Lung (tissue), 12 donors: Measurements from ENCODE around the gene NPPC. TPM values are rescaled to one million over a fixed set of nuclear protein-coding genes. Genes with fewer than 3 reads are reported as not detected.

Experiments
- ATAC-seq: fragments of 200-7000 bp; cut with Tn5 transposase; one replicate; pipeline ENCODE4 v1.9.1; 2020; ENCODE audit warnings: moderate number of reproducible peaks; ENCODE audit not compliant: insufficient read depth, low FRiP score
- DNase-seq, 3 donors: peaks; one replicate each; pipeline ENCODE4 v3.0.0-alpha.2; 2013 to 2017
- H3K27ac ChIP-seq, 2 donors: one replicate each; pipeline ENCODE4 v1.5.1; 2013; ENCODE audit warnings: mild to moderate bottlenecking in 2 of 2, moderate library complexity in 2 of 2, control low read depth in 1 of 2, inconsistent platforms in 1 of 2, low read depth in 1 of 2, low read length in 1 of 2
- H3K27me3 ChIP-seq, 3 donors: one replicate each; pipeline ENCODE4 v1.5.1; 2013; ENCODE audit warnings: low read length in 2 of 3; ENCODE audit not compliant: control insufficient read depth in 3 of 3, insufficient read depth in 3 of 3
- H3K36me3 ChIP-seq, 4 donors: one replicate each; pipeline ENCODE4 v1.5.1; 2013; ENCODE audit warnings: low read length in 4 of 4, mild to moderate bottlenecking in 1 of 4, moderate library complexity in 1 of 4; ENCODE audit not compliant: control insufficient read depth in 4 of 4, insufficient read depth in 4 of 4
- H3K4me1 ChIP-seq, 5 donors: one replicate each; pipeline ENCODE4 v1.5.1; 2013; ENCODE audit warnings: low read length in 5 of 5, mild to moderate bottlenecking in 2 of 5, moderate library complexity in 1 of 5; ENCODE audit not compliant: control insufficient read depth in 5 of 5, insufficient read depth in 5 of 5
- H3K4me3 ChIP-seq: one replicate; pipeline ENCODE4 v1.5.1; 2013; ENCODE audit warnings: mild to moderate bottlenecking, control low read depth, moderate library complexity
- H3K9ac ChIP-seq, 2 donors: one replicate each; pipeline ENCODE4 v1.5.1; 2013; ENCODE audit warnings: low read length in 2 of 2, control low read depth in 1 of 2; ENCODE audit not compliant: insufficient read depth in 1 of 2
- H3K9me3 ChIP-seq, 4 donors: one replicate each; pipeline ENCODE4 v1.5.1; 2013; ENCODE audit warnings: low read length in 3 of 4, mild to moderate bottlenecking in 1 of 4, moderate library complexity in 1 of 4; ENCODE audit not compliant: control insufficient read depth in 4 of 4, insufficient read depth in 3 of 4
- WGBS, 2 donors: extraction: QIAGEN DNeasy Blood & Tissue Kit; methylation state at CpG; one replicate each; pipeline ENCODE4 v1.1.7; 2013; 5-methylcytosine and 5-hydroxymethylcytosine counted together
- polyA plus RNA-seq, 2 donors: library from polyadenylated mRNA; stranded (reverse); fragments of 200-250 nt; gene quantifications; one replicate each; pipeline ENCODE4 v1.2.1, GENCODE V29; 2013
- total RNA-seq, 2 donors: library from RNA; depleted of rRNA in 1 of 2; stranded (reverse); fragments of >200 nt in 1 of 2; gene quantifications; one replicate each; pipeline ENCODE4 v1.2.1, GENCODE V29; 2014 to 2021
- TF ChIP-seq, protein P1 (sequence below): IDR thresholded peaks from 2 replicates; pipeline ENCODE4 v1.5.1; 2012; ENCODE audit warnings: mild to moderate bottlenecking; ENCODE audit errors: control extremely low read depth, extremely low read depth
- donor health status: control.
- donor health status: control.
- donor health status: Bipolar disorder and iron deficiency.
- donor health status: healthy.
- donor health status: DM: yes; HTN: yes; CAD: no.

NPPC gene
- total and polyA plus RNA-seq, 4 donors = 0.77 to 0.94 TPM; not detected in 2

DNA sequence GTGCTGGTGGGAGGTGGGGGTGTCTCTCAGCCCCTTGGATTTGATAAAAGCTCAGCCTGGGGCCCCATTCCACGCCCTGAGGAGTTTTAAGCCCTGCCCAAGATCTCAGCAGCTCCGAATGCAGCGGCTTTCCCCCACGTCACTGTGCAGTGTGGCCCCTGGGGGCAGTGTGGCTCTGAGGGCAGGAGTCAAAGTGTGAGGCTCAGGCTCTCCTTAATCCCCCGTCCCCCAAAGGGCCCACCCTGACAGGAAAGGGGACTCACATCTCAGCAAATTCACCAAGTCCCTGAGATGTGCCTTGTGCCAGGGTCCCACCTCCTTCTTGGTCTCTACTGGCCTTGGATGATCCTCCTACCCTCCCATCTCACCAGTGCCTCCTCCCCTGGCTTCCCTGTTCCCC is 25.2 kb downstream of the NPPC start:
- H3K9ac ChIP-seq = no peak overlapping the region
- TF ChIP-seq, protein P1, sequence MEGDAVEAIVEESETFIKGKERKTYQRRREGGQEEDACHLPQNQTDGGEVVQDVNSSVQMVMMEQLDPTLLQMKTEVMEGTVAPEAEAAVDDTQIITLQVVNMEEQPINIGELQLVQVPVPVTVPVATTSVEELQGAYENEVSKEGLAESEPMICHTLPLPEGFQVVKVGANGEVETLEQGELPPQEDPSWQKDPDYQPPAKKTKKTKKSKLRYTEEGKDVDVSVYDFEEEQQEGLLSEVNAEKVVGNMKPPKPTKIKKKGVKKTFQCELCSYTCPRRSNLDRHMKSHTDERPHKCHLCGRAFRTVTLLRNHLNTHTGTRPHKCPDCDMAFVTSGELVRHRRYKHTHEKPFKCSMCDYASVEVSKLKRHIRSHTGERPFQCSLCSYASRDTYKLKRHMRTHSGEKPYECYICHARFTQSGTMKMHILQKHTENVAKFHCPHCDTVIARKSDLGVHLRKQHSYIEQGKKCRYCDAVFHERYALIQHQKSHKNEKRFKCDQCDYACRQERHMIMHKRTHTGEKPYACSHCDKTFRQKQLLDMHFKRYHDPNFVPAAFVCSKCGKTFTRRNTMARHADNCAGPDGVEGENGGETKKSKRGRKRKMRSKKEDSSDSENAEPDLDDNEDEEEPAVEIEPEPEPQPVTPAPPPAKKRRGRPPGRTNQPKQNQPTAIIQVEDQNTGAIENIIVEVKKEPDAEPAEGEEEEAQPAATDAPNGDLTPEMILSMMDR = no peak
- DNase-seq (no peak), ATAC-seq (no peak)
- WGBS, 2 donors = 82 to 88% methylated on average over 5 of the region's 5 CpGs
- no peak overlapping the region for H3K4me3 ChIP-seq
- peaks cover 0 to 4% (median 0%) of the 10 kb centered on the region in 5 donors for H3K4me1 ChIP-seq
- no peaks in the 10 kb centered on the region for H3K27me3 ChIP-seq
- H3K9me3 ChIP-seq = no peaks in the 10 kb centered on the region
- H3K27ac ChIP-seq = no peak overlapping the region
- no peaks in the 10 kb centered on the region for H3K36me3 ChIP-seq

DNA sequence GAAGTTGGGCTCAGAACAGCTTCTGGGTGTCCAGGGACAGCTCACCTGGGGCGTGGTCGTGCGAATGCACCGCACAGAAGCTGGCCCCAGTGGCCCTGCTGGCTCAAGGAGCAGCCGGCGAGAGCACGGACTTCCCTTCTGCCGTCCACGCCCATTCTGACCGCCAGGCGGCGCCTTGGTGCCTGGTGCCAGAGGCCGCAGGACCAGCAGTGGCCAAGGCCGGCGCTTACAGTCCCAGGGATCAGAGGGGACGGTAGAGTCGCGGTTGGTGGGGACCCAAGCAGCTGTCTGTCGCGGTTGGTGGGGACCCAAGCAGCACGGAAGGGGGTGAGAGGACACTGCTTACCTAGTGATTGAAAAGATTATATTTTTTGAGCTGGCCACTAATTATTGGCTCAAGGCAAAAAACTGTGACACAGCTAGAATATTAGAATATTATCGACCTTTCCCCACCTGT is 25.7 kb downstream of the NPPC start:
- peak; percentile 41 to 71 (median 52) for DNase-seq
- Histone ChIP-seq H3K27me3 (no peaks in the 10 kb centered on the region), H3K27ac (no peak overlapping the region), H3K9ac (no peak overlapping the region), H3K4me1 (peaks cover 0 to 4% (median 0%) of the 10 kb centered on the region in 5 donors), H3K36me3 (no peaks in the 10 kb centered on the region), H3K4me3 (no peak overlapping the region), H3K9me3 (peaks cover 0 to 1% (median 0%) of the 10 kb centered on the region in 4 donors)
- 18 to 23% methylated on average over 22 of the region's 22 CpGs for WGBS, 2 donors
- TF ChIP-seq, protein P1 = no peak
- ATAC-seq = peak; percentile 58

GRCh38 chr2:231894566-231895380 is 31.4 kb downstream of the NPPC start:
- TF ChIP-seq, protein P1 = no peak
- DNase-seq (no peak), ATAC-seq (no peak)
- Histone ChIP-seq H3K9me3 (peaks cover 0 to 1% (median 0%) of the 10 kb centered on the region in 4 donors), H3K4me3 (no peak overlapping the region), H3K9ac (no peak overlapping the region), H3K27ac (no peak overlapping the region), H3K4me1 (no peaks in the 10 kb centered on the region), H3K36me3 (no peaks in the 10 kb centered on the region), H3K27me3 (no peaks in the 10 kb centered on the region)
- WGBS, 2 donors = 82 to 92% methylated on average over 15 of the region's 15 CpGs
